HEK293 (cell line): ENCODE data around the gene TMEM143.

Source experiments
- BCL11B ChIP-seq: fragments of 450-650 bp; formaldehyde crosslinking; IDR thresholded peaks from 2 replicates; pipeline ENCODE4 v1.5.1; 2016; ENCODE audit warnings: low read depth, missing biosample characterization, missing genetic modification characterization
- KLF1 ChIP-seq: fragments of 450-650 bp; formaldehyde crosslinking; IDR thresholded peaks from 2 replicates; pipeline ENCODE4 v1.5.1; 2016; ENCODE audit warnings: missing biosample characterization, missing genetic modification characterization
- YY2 ChIP-seq: fragments of 450-650 bp; formaldehyde crosslinking; IDR thresholded peaks from 2 replicates; pipeline ENCODE4 v1.5.1; 2016; ENCODE audit warnings: missing biosample characterization, missing genetic modification characterization
- ZFP3 ChIP-seq: fragments of 450-650 bp; formaldehyde crosslinking; IDR thresholded peaks from 2 replicates; pipeline ENCODE4 v1.5.1; 2016; ENCODE audit warnings: low read depth, missing biosample characterization, missing genetic modification characterization
- ZFP37 ChIP-seq: fragments of 450-650 bp; formaldehyde crosslinking; IDR thresholded peaks from 2 replicates; pipeline ENCODE4 v1.5.1; 2016; ENCODE audit warnings: missing biosample characterization, missing genetic modification characterization
- ZNF132 ChIP-seq: fragments of 450-650 bp; formaldehyde crosslinking; IDR thresholded peaks from 2 replicates; pipeline ENCODE4 v1.5.1; 2017; ENCODE audit warnings: missing biosample characterization, missing genetic modification characterization, borderline replicate concordance
- ZNF146 ChIP-seq: fragments of 450-650 bp; formaldehyde crosslinking; IDR thresholded peaks from 2 replicates; pipeline ENCODE4 v1.5.1; 2016; ENCODE audit warnings: missing biosample characterization, missing genetic modification characterization
- ZNF274 ChIP-seq, 2 experiments: fragments of 200-500 bp in 1 of 2; fragments of 450-650 bp in 1 of 2; sonication (Bioruptor generic) in 1 of 2; formaldehyde crosslinking in 1 of 2; IDR thresholded peaks; 2 replicates each; pipeline versions ENCODE4 v1.5.1 to v1.6.1; 2014 to 2016; ENCODE audit warnings: borderline replicate concordance in 1 of 2, inconsistent platforms in 1 of 2, low read length in 1 of 2, missing biosample characterization in 1 of 2, missing genetic modification characterization in 1 of 2
- ZNF433 ChIP-seq: fragments of 450-650 bp; formaldehyde crosslinking; IDR thresholded peaks from 2 replicates; pipeline ENCODE4 v1.5.1; 2016; ENCODE audit warnings: missing biosample characterization, missing genetic modification characterization, low read depth
- ZNF514 ChIP-seq: fragments of 450-650 bp; formaldehyde crosslinking; IDR thresholded peaks from 2 replicates; pipeline ENCODE4 v1.5.1; 2016; ENCODE audit warnings: missing biosample characterization, missing genetic modification characterization
- ZNF549 ChIP-seq: fragments of 450-650 bp; IDR thresholded peaks from 2 replicates; pipeline ENCODE4 v1.5.1; 2018; ENCODE audit warnings: missing biosample characterization, missing genetic modification characterization, mild to moderate bottlenecking, inconsistent platforms, moderate library complexity
- ZNF561 ChIP-seq: fragments of 450-650 bp; IDR thresholded peaks from 2 replicates; pipeline ENCODE4 v1.5.1; 2018; ENCODE audit warnings: missing biosample characterization, missing genetic modification characterization, borderline replicate concordance
- ZNF571 ChIP-seq: fragments of 450-650 bp; formaldehyde crosslinking; IDR thresholded peaks from 2 replicates; pipeline ENCODE4 v1.5.0; 2017; ENCODE audit warnings: missing biosample characterization, missing genetic modification characterization
- ZNF600 ChIP-seq: fragments of 450-650 bp; formaldehyde crosslinking; IDR thresholded peaks from 2 replicates; pipeline ENCODE4 v1.5.1; 2016; ENCODE audit warnings: missing biosample characterization, missing genetic modification characterization
- ZNF623 ChIP-seq: fragments of 450-650 bp; formaldehyde crosslinking; IDR thresholded peaks from 2 replicates; pipeline ENCODE4 v1.5.1; 2016; ENCODE audit warnings: missing biosample characterization, missing genetic modification characterization
- ZNF76 ChIP-seq: fragments of 450-650 bp; formaldehyde crosslinking; IDR thresholded peaks from 2 replicates; pipeline ENCODE4; 2016; ENCODE audit warnings: low read depth, missing biosample characterization, missing genetic modification characterization, borderline replicate concordance
- ZNF777 ChIP-seq: fragments of 450-650 bp; formaldehyde crosslinking; IDR thresholded peaks from 2 replicates; pipeline ENCODE4 v1.5.1; 2017; ENCODE audit warnings: missing biosample characterization, missing genetic modification characterization, borderline replicate concordance
- ZSCAN30 ChIP-seq: fragments of 450-650 bp; IDR thresholded peaks from 2 replicates; pipeline ENCODE4 v1.5.1; 2018; ENCODE audit warnings: missing biosample characterization, mild to moderate bottlenecking, missing genetic modification characterization, moderate library complexity
- TF ChIP-seq, protein P1 (sequence below): fragments of 450-650 bp; formaldehyde crosslinking; IDR thresholded peaks from 2 replicates; pipeline ENCODE4 v1.5.1; 2016; ENCODE audit warnings: missing biosample characterization, missing genetic modification characterization
- TF ChIP-seq, protein P2 (sequence below): fragments of 450-650 bp; formaldehyde crosslinking; IDR thresholded peaks from 2 replicates; pipeline ENCODE4 v1.5.1; 2017; ENCODE audit warnings: missing biosample characterization, missing genetic modification characterization
- TF ChIP-seq, protein P3 (sequence below): fragments of 450-650 bp; formaldehyde crosslinking; IDR thresholded peaks from 2 replicates; pipeline ENCODE4 v1.5.1; 2017; ENCODE audit warnings: missing biosample characterization, missing genetic modification characterization
- TF ChIP-seq, protein P4 (sequence below): fragments of 450-650 bp; formaldehyde crosslinking; IDR thresholded peaks from 2 replicates; pipeline ENCODE4 v1.5.1; 2016; ENCODE audit warnings: missing biosample characterization, missing genetic modification characterization
- TF ChIP-seq, protein P5 (sequence below): fragments of 450-650 bp; formaldehyde crosslinking; IDR thresholded peaks from 2 replicates; pipeline ENCODE4; 2016; ENCODE audit warnings: missing biosample characterization, missing genetic modification characterization
- TF ChIP-seq, protein P6 (sequence below): fragments of 450-650 bp; formaldehyde crosslinking; IDR thresholded peaks from 2 replicates; pipeline ENCODE4 v1.5.1; 2016; ENCODE audit warnings: missing biosample characterization, missing genetic modification characterization
- TF ChIP-seq, protein P7 (sequence below): fragments of 450-650 bp; formaldehyde crosslinking; IDR thresholded peaks from 2 replicates; pipeline ENCODE4 v1.5.1; 2016; ENCODE audit warnings: missing biosample characterization, missing genetic modification characterization, borderline replicate concordance

TMEM143 gene

DNA sequence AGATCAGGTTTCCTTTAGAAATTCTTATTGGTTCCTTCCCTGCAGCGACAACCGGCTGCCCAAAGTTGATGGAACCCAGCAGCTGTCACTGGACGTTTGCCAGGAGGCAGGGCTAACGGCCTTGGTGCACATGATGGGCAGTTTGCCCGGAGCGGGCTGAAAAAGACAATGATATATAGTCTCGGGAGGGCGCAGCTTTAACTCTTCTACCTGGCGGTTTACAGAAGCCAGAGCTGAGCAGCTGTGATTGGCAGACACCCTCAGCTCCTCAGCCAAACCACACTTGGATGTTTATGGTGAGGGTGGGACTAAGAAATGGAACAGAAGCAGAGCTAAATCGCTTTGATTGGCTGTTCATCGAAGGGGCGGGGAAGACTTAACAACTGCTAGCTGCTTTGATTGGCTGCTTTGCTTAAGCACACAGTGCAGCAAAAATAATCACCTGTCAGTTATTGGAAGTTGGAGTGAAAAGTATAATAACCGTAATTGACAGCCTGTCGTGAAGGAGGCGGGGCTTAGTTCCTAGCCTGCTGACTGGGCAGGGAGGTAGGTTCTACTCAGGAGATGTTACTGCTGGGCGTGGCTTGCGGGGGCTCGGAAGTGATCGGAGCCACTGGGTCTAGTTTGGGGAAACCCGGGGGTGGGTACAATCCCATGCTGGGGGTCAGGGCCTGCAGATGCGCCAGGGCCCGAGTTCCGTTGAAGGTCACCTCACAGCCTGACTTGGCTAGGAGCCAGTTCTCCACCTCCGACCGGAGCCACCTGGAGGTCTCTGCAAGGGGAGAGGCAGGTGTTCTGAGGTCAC lies 30.9 kb downstream of the TMEM143 start (continued):
- TF ChIP-seq ZSCAN30 (peak; percentile 78), ZNF561 (peak; percentile 22; the same call in 1 of the 2 replicates), YY2 (tag by site-specific recombination) (no peak), ZNF549 (no peak), ZNF514 (tag by site-specific recombination) (no peak), ZNF146 (no peak), ZNF274 (IDR thresholded peaks at IDR 0.05; ENCODE audit: low read length) (no peak), ZNF274 (tag by site-specific recombination; IDR thresholded peaks at IDR 0.05; ENCODE audit: borderline replicate concordance) (no peak), ZNF600 (no peak), ZNF76 (tag by site-specific recombination) (no peak), ZNF777 (tag by site-specific recombination) (no peak), ZFP3 (tag by site-specific recombination) (no peak), BCL11B (tag by site-specific recombination) (peak; percentile 61; the same call in 1 of the 2 replicates), KLF1 (peak; percentile 44), ZFP37 (tag by site-specific recombination) (no peak), ZNF433 (tag by site-specific recombination) (no peak), ZNF132 (no peak), ZNF571 (tag by site-specific recombination) (no peak), ZNF623 (tag by site-specific recombination) (no peak)
- TF ChIP-seq, protein P1, sequence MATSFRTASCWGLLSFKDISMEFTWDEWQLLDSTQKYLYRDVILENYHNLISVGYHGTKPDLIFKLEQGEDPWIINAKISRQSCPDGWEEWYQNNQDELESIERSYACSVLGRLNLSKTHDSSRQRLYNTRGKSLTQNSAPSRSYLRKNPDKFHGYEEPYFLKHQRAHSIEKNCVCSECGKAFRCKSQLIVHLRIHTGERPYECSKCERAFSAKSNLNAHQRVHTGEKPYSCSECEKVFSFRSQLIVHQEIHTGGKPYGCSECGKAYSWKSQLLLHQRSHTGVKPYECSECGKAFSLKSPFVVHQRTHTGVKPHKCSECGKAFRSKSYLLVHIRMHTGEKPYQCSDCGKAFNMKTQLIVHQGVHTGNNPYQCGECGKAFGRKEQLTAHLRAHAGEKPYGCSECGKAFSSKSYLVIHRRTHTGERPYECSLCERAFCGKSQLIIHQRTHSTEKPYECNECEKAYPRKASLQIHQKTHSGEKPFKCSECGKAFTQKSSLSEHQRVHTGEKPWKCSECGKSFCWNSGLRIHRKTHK (tag by site-specific recombination), result no peak
- TF ChIP-seq, protein P2, sequence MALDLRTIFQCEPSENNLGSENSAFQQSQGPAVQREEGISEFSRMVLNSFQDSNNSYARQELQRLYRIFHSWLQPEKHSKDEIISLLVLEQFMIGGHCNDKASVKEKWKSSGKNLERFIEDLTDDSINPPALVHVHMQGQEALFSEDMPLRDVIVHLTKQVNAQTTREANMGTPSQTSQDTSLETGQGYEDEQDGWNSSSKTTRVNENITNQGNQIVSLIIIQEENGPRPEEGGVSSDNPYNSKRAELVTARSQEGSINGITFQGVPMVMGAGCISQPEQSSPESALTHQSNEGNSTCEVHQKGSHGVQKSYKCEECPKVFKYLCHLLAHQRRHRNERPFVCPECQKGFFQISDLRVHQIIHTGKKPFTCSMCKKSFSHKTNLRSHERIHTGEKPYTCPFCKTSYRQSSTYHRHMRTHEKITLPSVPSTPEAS (tag by site-specific recombination), result no peak
- TF ChIP-seq, protein P3, sequence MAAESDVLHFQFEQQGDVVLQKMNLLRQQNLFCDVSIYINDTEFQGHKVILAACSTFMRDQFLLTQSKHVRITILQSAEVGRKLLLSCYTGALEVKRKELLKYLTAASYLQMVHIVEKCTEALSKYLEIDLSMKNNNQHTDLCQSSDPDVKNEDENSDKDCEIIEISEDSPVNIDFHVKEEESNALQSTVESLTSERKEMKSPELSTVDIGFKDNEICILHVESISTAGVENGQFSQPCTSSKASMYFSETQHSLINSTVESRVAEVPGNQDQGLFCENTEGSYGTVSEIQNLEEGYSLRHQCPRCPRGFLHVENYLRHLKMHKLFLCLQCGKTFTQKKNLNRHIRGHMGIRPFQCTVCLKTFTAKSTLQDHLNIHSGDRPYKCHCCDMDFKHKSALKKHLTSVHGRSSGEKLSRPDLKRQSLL (tag by site-specific recombination), result no peak
- TF ChIP-seq, protein P4, sequence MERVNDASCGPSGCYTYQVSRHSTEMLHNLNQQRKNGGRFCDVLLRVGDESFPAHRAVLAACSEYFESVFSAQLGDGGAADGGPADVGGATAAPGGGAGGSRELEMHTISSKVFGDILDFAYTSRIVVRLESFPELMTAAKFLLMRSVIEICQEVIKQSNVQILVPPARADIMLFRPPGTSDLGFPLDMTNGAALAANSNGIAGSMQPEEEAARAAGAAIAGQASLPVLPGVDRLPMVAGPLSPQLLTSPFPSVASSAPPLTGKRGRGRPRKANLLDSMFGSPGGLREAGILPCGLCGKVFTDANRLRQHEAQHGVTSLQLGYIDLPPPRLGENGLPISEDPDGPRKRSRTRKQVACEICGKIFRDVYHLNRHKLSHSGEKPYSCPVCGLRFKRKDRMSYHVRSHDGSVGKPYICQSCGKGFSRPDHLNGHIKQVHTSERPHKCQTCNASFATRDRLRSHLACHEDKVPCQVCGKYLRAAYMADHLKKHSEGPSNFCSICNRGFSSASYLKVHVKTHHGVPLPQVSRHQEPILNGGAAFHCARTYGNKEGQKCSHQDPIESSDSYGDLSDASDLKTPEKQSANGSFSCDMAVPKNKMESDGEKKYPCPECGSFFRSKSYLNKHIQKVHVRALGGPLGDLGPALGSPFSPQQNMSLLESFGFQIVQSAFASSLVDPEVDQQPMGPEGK (tag by site-specific recombination), result peak; percentile 78
- TF ChIP-seq, protein P5, sequence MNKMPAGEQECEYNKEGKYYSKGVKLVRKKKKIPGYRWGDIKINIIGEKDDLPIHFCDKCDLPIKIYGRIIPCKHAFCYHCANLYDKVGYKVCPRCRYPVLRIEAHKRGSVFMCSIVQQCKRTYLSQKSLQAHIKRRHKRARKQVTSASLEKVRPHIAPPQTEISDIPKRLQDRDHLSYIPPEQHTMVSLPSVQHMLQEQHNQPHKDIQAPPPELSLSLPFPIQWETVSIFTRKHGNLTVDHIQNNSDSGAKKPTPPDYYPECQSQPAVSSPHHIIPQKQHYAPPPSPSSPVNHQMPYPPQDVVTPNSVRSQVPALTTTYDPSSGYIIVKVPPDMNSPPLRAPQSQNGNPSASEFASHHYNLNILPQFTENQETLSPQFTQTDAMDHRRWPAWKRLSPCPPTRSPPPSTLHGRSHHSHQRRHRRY (tag by site-specific recombination), result no peak
- TF ChIP-seq, protein P6, sequence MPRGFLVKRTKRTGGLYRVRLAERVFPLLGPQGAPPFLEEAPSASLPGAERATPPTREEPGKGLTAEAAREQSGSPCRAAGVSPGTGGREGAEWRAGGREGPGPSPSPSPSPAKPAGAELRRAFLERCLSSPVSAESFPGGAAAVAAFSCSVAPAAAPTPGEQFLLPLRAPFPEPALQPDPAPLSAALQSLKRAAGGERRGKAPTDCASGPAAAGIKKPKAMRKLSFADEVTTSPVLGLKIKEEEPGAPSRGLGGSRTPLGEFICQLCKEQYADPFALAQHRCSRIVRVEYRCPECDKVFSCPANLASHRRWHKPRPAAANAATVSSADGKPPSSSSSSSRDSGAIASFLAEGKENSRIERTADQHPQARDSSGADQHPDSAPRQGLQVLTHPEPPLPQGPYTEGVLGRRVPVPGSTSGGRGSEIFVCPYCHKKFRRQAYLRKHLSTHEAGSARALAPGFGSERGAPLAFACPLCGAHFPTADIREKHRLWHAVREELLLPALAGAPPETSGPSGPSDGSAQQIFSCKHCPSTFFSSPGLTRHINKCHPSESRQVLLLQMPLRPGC (tag by site-specific recombination), result no peak
- TF ChIP-seq, protein P7, sequence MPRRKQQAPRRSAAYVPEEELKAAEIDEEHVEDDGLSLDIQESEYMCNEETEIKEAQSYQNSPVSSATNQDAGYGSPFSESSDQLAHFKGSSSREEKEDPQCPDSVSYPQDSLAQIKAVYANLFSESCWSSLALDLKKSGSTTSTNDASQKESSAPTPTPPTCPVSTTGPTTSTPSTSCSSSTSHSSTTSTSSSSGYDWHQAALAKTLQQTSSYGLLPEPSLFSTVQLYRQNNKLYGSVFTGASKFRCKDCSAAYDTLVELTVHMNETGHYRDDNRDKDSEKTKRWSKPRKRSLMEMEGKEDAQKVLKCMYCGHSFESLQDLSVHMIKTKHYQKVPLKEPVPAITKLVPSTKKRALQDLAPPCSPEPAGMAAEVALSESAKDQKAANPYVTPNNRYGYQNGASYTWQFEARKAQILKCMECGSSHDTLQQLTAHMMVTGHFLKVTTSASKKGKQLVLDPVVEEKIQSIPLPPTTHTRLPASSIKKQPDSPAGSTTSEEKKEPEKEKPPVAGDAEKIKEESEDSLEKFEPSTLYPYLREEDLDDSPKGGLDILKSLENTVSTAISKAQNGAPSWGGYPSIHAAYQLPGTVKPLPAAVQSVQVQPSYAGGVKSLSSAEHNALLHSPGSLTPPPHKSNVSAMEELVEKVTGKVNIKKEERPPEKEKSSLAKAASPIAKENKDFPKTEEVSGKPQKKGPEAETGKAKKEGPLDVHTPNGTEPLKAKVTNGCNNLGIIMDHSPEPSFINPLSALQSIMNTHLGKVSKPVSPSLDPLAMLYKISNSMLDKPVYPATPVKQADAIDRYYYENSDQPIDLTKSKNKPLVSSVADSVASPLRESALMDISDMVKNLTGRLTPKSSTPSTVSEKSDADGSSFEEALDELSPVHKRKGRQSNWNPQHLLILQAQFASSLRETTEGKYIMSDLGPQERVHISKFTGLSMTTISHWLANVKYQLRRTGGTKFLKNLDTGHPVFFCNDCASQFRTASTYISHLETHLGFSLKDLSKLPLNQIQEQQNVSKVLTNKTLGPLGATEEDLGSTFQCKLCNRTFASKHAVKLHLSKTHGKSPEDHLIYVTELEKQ (tag by site-specific recombination), result peak; percentile 61
